Stomach (tissue), 9 donors: ENCODE results near the gene ADGB. TPM values are rescaled to one million over a fixed set of nuclear protein-coding genes. Genes with fewer than 3 reads are reported as not detected.
"Not testable (repeated sequence)": the region's sequence is repeated elsewhere in the genome, so short reads cannot be mapped to it uniquely, and the experiment has no call there.

ENCODE experiments used
- DNase-seq, 2 donors: peaks; one replicate each; pipeline versions ENCODE4 v3.0.0 to v3.0.0-alpha.2; 2013 to 2019
- H3K27ac ChIP-seq, 5 donors: fragments of 200-600 bp in 4 of 5; sonication (generic) in 4 of 5; one replicate each; pipeline ENCODE4 v1.5.1; 2013 to 2019; ENCODE audit warnings: mild to moderate bottlenecking in 1 of 5, moderate library complexity in 1 of 5
- H3K27me3 ChIP-seq, 3 donors: fragments of 200-600 bp; sonication (generic); one replicate each; pipeline ENCODE4 v1.5.1; 2017 to 2019; ENCODE audit warnings: mixed run types in 1 of 3
- H3K36me3 ChIP-seq, 4 donors: fragments of 200-600 bp; sonication (generic); 1 replicate in 3 of 4; 2 replicates in 1 of 4; pipeline ENCODE4 v1.5.1; 2016 to 2019
- H3K4me1 ChIP-seq, 4 donors: fragments of 200-600 bp; sonication (generic); one replicate each; pipeline ENCODE4 v1.5.1; 2016 to 2019
- H3K4me3 ChIP-seq, 4 donors: fragments of 200-600 bp; sonication (generic) in 3 of 4; one replicate each; pipeline ENCODE4 v1.5.1; 2016 to 2019; ENCODE audit warnings: mild to moderate bottlenecking in 1 of 4
- H3K9me3 ChIP-seq, 4 donors: fragments of 200-600 bp; sonication (generic); one replicate each; pipeline ENCODE4 v1.5.1; 2016 to 2019
- CTCF ChIP-seq, 7 experiments: fragments of 450-650 bp in 4 of 7; fragments of 200-600 bp in 3 of 7; sonication (generic) in 3 of 7; IDR thresholded peaks; one replicate each; pipeline ENCODE4 v1.5.1; 2016 to 2019; ENCODE audit warnings: antibody characterized with exemption in 7 of 7, control low read depth in 2 of 7, mild to moderate bottlenecking in 1 of 7
- EP300 ChIP-seq: sonication (generic); formaldehyde crosslinking; IDR thresholded peaks from one replicate; pipeline ENCODE4 v1.6.1; 2017; ENCODE audit warnings: antibody characterized with exemption
- POLR2A ChIP-seq, 4 donors: fragments of 450-650 bp; IDR thresholded peaks; one replicate each; pipeline ENCODE4 v1.6.1; 2016; ENCODE audit warnings: antibody characterized with exemption in 4 of 4, control low read depth in 2 of 4, mild to moderate bottlenecking in 1 of 4, moderate library complexity in 1 of 4
- POLR2AphosphoS5 ChIP-seq, 3 donors: sonication (generic); formaldehyde crosslinking; IDR thresholded peaks; one replicate each; pipeline ENCODE4 v1.6.1; 2016; ENCODE audit warnings: antibody characterized with exemption in 3 of 3
- WGBS, 5 donors: extraction: QIAGEN DNeasy Blood & Tissue Kit in 3 of 5; methylation state at CpG; one replicate each; pipeline versions ENCODE4 v1.1.5 to v1.1.7; 2013 to 2018; 5-methylcytosine and 5-hydroxymethylcytosine counted together
- intact Hi-C: fragments of 100-400 bp; cut with DNase I; formaldehyde crosslinking; loops from one replicate; pipeline ENCODE4 v1.15.1; 2023; ENCODE audit warnings: low total_unique reads
- polyA plus RNA-seq, 3 donors: library from polyadenylated mRNA; stranded (reverse); fragments of 200-250 nt; gene quantifications; one replicate each; pipeline ENCODE4 v1.2.3, GENCODE V29; 2013
- total RNA-seq, 5 donors: library from RNA; depleted of rRNA; stranded (reverse); fragments of >200 nt; gene quantifications; one replicate each; pipeline versions ENCODE4 v1.1.0 to v1.2.3, GENCODE V29; 2014 to 2016
- donor health status: healthy with polysubstance abuse.
- donor health status: Bipolar disorder and iron deficiency.
- donor health status: healthy.

Gene ADGB
- total and polyA plus RNA-seq, 8 donors = 0.29 TPM; not detected in 7

DNA sequence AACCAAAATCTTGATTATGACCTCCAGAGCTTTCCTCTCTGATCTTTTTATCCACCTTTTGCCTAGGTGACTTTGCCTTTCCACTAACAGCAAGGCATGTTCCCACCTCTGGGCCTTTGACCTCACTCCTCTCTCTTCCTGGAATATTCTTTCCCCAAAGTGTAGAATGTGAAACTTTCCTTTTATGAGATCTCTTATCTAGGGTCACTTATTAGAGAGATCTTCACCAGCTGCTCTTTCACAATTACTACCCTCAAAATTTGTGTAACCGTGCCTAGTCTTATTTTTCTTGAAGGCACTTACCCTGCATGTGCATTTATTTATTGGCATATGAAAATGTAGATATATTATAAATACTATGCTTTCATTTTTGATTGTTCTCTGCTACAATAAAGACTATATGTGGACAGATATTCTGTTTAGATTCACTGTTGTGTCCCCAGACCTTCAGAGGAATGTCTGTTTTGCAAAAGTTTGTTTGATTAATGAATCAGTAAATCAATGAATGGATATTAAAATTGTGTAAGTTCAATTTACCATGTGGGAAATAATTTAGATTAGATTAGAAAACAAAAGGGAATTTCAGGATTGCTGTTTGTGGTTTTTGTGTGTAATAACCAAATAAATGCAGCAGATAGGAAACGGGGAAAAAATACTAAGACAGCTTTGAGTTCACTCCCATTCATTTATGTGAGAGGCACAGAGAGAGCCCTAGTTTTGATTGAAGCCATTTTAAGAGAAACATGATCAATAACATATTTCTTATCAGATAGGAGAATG is 207.0 kb downstream of the ADGB start:
- WGBS, 5 donors = 48 to 55% (median 52%) methylated on average over 2 of the region's 2 CpGs

DNA sequence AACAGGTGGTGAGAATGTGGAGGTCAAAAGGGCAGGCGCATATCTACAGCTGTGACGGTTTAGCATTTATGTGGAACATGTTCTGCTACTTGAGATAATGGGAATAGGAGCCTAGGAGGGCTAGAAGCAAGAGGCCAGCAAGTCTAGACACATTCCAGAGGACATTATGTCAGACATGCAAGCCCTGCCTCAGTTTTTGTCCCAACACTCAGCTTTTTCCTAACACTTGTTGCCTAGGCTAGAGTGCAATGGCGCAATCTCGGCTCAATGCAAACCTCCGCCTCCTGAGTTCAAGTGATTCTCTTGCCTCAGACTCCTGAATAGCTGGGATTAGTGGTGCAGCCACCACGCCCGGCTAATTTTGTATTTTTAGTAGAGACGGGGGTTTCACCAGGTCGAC is 210.2 kb downstream of the ADGB start:
- H3K27ac ChIP-seq, H3K36me3 ChIP-seq, H3K4me3 ChIP-seq, DNase-seq, intact Hi-C loops, H3K27me3 ChIP-seq, H3K4me1 ChIP-seq, H3K9me3 ChIP-seq: not testable (repeated sequence)
- WGBS, 5 donors = 81 to 96% (median 91%) methylated on average over 7 to 9 of the region's 9 CpGs

More for the DNA sequence above, 207.0 kb downstream of the ADGB start:
- no peaks in the 10 kb centered on the region for H3K27me3 ChIP-seq
- no peaks in the 10 kb centered on the region for H3K36me3 ChIP-seq
- H3K9me3 ChIP-seq = no peaks in the 10 kb centered on the region
- no peaks in the 10 kb centered on the region for H3K4me1 ChIP-seq
- DNase-seq = no peak
- no peak overlapping the region for H3K4me3 ChIP-seq
- intact Hi-C loops = no loop called here
- TF ChIP-seq EP300 (no peak), POLR2A (IDR thresholded peaks at IDR 0.05) (no peak), POLR2AphosphoS5 (IDR thresholded peaks at IDR 0.05) (no peak), CTCF (IDR thresholded peaks at IDR 0.05) (no peak)
- no peak overlapping the region for H3K27ac ChIP-seq

DNA sequence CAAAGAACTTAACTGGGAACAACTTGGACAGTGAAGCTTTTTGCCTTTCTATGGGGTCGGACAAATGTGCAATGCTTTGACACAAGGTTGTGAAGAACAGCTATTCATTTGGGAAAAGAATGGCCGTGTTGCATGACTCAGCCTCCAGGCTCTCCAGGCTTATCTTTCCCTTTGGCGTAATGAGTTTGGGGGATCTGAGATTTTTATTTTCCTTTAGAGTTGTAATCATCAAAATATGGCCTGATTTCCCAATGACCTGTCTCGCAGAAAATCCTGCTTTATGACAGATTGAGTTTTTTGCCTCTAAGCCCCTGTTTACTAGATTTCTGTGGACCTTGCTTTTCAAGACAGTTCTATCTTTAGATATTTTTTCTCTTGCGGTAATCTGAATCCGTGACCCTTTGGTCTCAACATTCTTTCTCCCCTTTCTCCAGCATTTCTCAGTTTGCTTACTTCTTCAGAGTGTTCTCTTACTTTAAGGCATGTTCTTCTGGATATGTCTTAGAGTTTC is 214.1 kb downstream of the ADGB start:
- H3K9me3 ChIP-seq, H3K36me3 ChIP-seq, H3K4me3 ChIP-seq, H3K27me3 ChIP-seq, intact Hi-C loops, DNase-seq, H3K4me1 ChIP-seq, H3K27ac ChIP-seq: not testable (repeated sequence)
- WGBS, 5 donors = 62 to 74% (median 64%) methylated on average over 6 of the region's 6 CpGs

DNA sequence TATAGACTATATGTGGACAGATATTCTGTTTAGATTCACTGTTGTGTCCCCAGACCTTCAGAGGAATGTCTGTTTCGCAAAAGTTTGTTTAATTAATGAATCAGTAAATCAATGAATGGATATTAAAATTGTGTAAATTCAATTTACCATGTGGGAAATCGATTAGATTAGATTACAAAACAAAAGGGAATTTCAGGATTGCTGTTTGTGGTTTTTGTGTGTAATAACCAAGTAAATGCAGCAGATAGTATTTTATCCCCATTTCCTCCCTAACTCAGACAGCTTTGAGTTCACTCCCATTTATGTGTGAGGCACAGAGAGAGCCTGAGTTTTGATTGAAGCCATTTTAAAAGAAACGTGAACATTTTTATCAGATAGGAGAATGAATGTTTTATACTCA is 214.8 kb downstream of the ADGB start:
- Histone ChIP-seq H3K27ac (no peak overlapping the region), H3K4me1 (no peaks in the 10 kb centered on the region), H3K4me3 (no peak overlapping the region), H3K36me3 (no peaks in the 10 kb centered on the region), H3K27me3 (no peaks in the 10 kb centered on the region), H3K9me3 (no peaks in the 10 kb centered on the region)
- no peak for TF ChIP-seq POLR2AphosphoS5 (IDR thresholded peaks at IDR 0.05)
- no peak for TF ChIP-seq CTCF (IDR thresholded peaks at IDR 0.05)
- TF ChIP-seq POLR2A (IDR thresholded peaks at IDR 0.05) = no peak
- TF ChIP-seq EP300 = no peak
- WGBS, 5 donors = 24 to 44% (median 29%) methylated on average over 3 of the region's 3 CpGs
- DNase-seq = no peak
- intact Hi-C loops = no loop called here

DNA sequence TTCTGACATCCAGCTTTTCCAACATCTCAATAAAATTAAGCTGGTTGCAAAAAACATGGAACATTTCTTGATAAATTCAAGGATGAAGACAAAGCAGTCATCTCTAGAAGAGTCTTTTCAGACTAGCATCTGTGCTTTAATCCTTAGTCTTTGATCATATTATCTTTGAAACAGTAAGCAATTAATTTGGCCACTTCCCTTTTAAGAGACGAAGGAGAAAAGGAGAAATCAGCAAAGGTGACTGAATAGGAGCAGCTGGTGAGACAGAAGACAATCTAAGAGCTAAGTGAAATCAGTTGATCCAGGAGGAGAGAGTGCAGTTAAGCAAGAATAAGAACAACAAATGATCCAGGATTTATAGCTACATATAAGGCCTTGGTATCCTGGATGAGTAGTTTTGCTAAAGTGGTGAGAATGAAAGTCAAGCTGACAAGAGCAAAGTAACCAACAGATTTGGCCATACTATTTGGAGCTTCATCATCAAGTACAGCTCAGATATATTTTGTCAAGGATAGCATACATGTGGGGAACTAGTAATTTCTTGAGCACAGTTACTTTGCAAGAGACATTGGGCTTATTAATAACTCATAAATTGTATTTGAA is 215.5 kb downstream of the ADGB start:
- 48 to 74% (median 60%) methylated on average over 1 of the region's 1 CpG for WGBS, 5 donors
- Histone ChIP-seq H3K4me1 (no peaks in the 10 kb centered on the region), H3K4me3 (no peak overlapping the region), H3K9me3 (no peaks in the 10 kb centered on the region), H3K36me3 (no peaks in the 10 kb centered on the region), H3K27me3 (no peaks in the 10 kb centered on the region), H3K27ac (no peak overlapping the region)
- TF ChIP-seq CTCF (IDR thresholded peaks at IDR 0.05) (no peak), POLR2AphosphoS5 (IDR thresholded peaks at IDR 0.05) (no peak), POLR2A (IDR thresholded peaks at IDR 0.05) (no peak), EP300 (no peak)
- intact Hi-C loops = no loop called here
- no peak for DNase-seq

GRCh38 chr6:146815511-146816462 is 217.0 kb downstream of the ADGB start:
- H3K27ac ChIP-seq, intact Hi-C loops: not testable (repeated sequence)
- WGBS, 5 donors = 84 to 91% (median 85%) methylated on average over 13 to 18 of the region's 18 CpGs

More at GRCh38 chr6:146815511-146816462, 217.0 kb downstream of the ADGB start:
- not testable (repeated sequence) for H3K36me3 ChIP-seq, H3K4me1 ChIP-seq, H3K9me3 ChIP-seq, DNase-seq, H3K27me3 ChIP-seq, H3K4me3 ChIP-seq
